HepG2 (cell line): Measurements from ENCODE around the gene GAS2. TPM values are rescaled to one million over a fixed set of nuclear protein-coding genes. Genes with fewer than 3 reads are reported as not detected.
A peak's percentile ranks its signal among the peaks of the same experiment; 100 is the strongest.

Experiments used
- ATAC-seq: fragments of 200-7000 bp; cut with Tn5 transposase; 3 replicates; pipeline ENCODE4 v1.9.1; 2020; ENCODE audit warnings: mild to moderate bottlenecking, moderate library complexity
- BruUV-seq: library from RNA; stranded (reverse); fragments of 400-500 nt; replicated peaks from 2 replicates; lab custom pipeline; 2021; lab: Mats Ljungman, UMichigan
- CTCF ChIA-PET: fragments of 300-600 bp; formaldehyde crosslinking; extraction: SDS; loops from one replicate; lab custom pipeline; 2021; ENCODE audit warnings: low total read pairs, inconsistent platforms, low intra/inter-chr PET ratio; lab: Yijun Ruan, JAX
- POLR2A ChIA-PET: fragments of 350-600 bp; sonication (Branson Sonifier 250); formaldehyde crosslinking; loops from one replicate; lab custom pipeline; 2020; ENCODE audit warnings: antibody characterized with exemption, inconsistent platforms; lab: Yijun Ruan, JAX
- DNase-seq: peaks from one replicate; pipeline ENCODE4 v3.0.0-alpha.2; 2015; ENCODE audit warnings: low spot score
- FAIRE-seq: peaks from 3 replicates; lab custom pipeline; 2011; peaks lifted over from hg19 to GRCh38; lab: Jason Lieb, UNC
- H2AFZ ChIP-seq: one replicate; pipeline ENCODE4 v1.6.1; 2011; ENCODE audit warnings: low read length, inconsistent platforms
- H3K27ac ChIP-seq: fragments of 300-600 bp; 3 replicates; pipeline ENCODE4 v1.8.0; 2011; ENCODE audit warnings: mixed run types, mild to moderate bottlenecking, mixed read lengths, low read length, inconsistent platforms; ENCODE audit not compliant: insufficient read depth; ENCODE audit errors: extremely low read length
- H3K27me3 ChIP-seq, 2 experiments: fragments of 200-600 bp in 1 of 2; 2 replicates in 1 of 2; 3 replicates in 1 of 2; pipeline versions ENCODE4 v1.6.0 to v1.8.0; 2011; ENCODE audit warnings: low read length in 2 of 2, mild to moderate bottlenecking in 2 of 2, moderate library complexity in 2 of 2, inconsistent platforms in 1 of 2; ENCODE audit not compliant: insufficient read depth in 2 of 2, control insufficient read depth in 1 of 2
- H3K36me3 ChIP-seq, 2 experiments: fragments of 200-600 bp in 1 of 2; replicated peaks in 1 of 2; 2 replicates in 1 of 2; 3 replicates in 1 of 2; pipeline versions ENCODE4 v1.5.1 to v1.8.0; 2011; ENCODE audit warnings: low read length in 2 of 2, inconsistent platforms in 1 of 2; ENCODE audit not compliant: insufficient read depth in 2 of 2, control insufficient read depth in 1 of 2
- H3K4me1 ChIP-seq: 2 replicates; pipeline ENCODE4 v1.5.1; 2012; ENCODE audit warnings: low read length, inconsistent platforms; ENCODE audit not compliant: insufficient read depth
- H3K4me2 ChIP-seq: 2 replicates; pipeline ENCODE4 v1.6.0; 2011; ENCODE audit warnings: low read depth, low read length, inconsistent platforms
- H3K4me3 ChIP-seq, 3 experiments: fragments of 200-600 bp in 1 of 3; sonication (generic), shearing (Covaris generic) in 1 of 3; replicated peaks in 1 of 3; 2 replicates each; pipeline ENCODE4 v1.5.1; 2011 to 2016; ENCODE audit warnings: low read length in 3 of 3, inconsistent platforms in 2 of 3, low read depth in 2 of 3, mild to moderate bottlenecking in 2 of 3, control low read depth in 1 of 3, mixed read lengths in 1 of 3; ENCODE audit not compliant: insufficient read depth in 1 of 3
- H3K79me2 ChIP-seq: one replicate; pipeline ENCODE4 v1.6.1; 2011; ENCODE audit warnings: low read length, inconsistent platforms; ENCODE audit not compliant: insufficient read depth
- H3K9ac ChIP-seq: 2 replicates; pipeline ENCODE4 v1.6.0; 2011; ENCODE audit warnings: mild to moderate bottlenecking, low read depth, low read length, inconsistent platforms; ENCODE audit not compliant: insufficient read depth
- H3K9me3 ChIP-seq: 2 replicates; pipeline ENCODE4 v1.5.1; 2012; ENCODE audit warnings: mild to moderate bottlenecking, low read length
- H4K20me1 ChIP-seq: 2 replicates; pipeline ENCODE4 v1.6.0; 2011; ENCODE audit warnings: inconsistent platforms, mild to moderate bottlenecking, low read length, moderate library complexity; ENCODE audit not compliant: insufficient read depth
- CEBPB ChIP-seq: IDR thresholded peaks from 2 replicates; pipeline ENCODE4 v1.6.1; 2011; ENCODE audit warnings: low read depth, low read length, improper control_type of control experiment, borderline replicate concordance
- HINFP ChIP-seq: sonication (generic); formaldehyde crosslinking; IDR thresholded peaks from 2 replicates; pipeline ENCODE4 v1.4.0; 2020; ENCODE audit warnings: low read depth, mild to moderate bottlenecking, missing genetic modification reagents
- MAX ChIP-seq: IDR thresholded peaks from 2 replicates; pipeline ENCODE4 v1.6.1; 2012; ENCODE audit warnings: inconsistent platforms
- MAZ ChIP-seq, 2 experiments: sonication (generic) in 1 of 2; formaldehyde crosslinking in 1 of 2; IDR thresholded peaks; 2 replicates each; pipeline versions ENCODE4 v1.5.0 to v1.6.1; 2012 to 2020; ENCODE audit warnings: low read depth in 2 of 2, mild to moderate bottlenecking in 2 of 2, borderline replicate concordance in 1 of 2, improper control_type of control experiment in 1 of 2, low read length in 1 of 2, missing genetic modification reagents in 1 of 2, moderate library complexity in 1 of 2
- TCF12 ChIP-seq, 2 experiments: fragments of 450-650 bp in 1 of 2; sonication (generic) in 1 of 2; formaldehyde crosslinking in 1 of 2; IDR thresholded peaks; 2 replicates each; pipeline versions ENCODE4 v1.6.1 to v1.8.0; 2017 to 2022; ENCODE audit warnings: antibody characterized with exemption in 1 of 2, mild to moderate bottlenecking in 1 of 2, missing genetic modification reagents in 1 of 2, moderate library complexity in 1 of 2
- U2AF2 ChIP-seq: fragments of 200-400 bp; formaldehyde crosslinking; IDR thresholded peaks from 2 replicates; pipeline ENCODE4 v1.6.1; 2017; ENCODE audit warnings: low read depth, mild to moderate bottlenecking, low read length
- ZFP90 ChIP-seq: sonication (generic); formaldehyde crosslinking; IDR thresholded peaks from 2 replicates; pipeline ENCODE4 v1.8.0; 2022; ENCODE audit warnings: missing genetic modification reagents, mild to moderate bottlenecking, inconsistent platforms, borderline replicate concordance
- ZNF230 ChIP-seq: sonication (generic); formaldehyde crosslinking; IDR thresholded peaks from 2 replicates; pipeline ENCODE4 v1.4.0; 2020; ENCODE audit warnings: mild to moderate bottlenecking, missing genetic modification reagents
- ZNF253 ChIP-seq: sonication (generic); formaldehyde crosslinking; IDR thresholded peaks from 2 replicates; pipeline ENCODE4 v1.8.0; 2022; ENCODE audit warnings: mild to moderate bottlenecking, missing genetic modification reagents, borderline replicate concordance
- ZNF263 ChIP-seq: sonication (generic); formaldehyde crosslinking; IDR thresholded peaks from 2 replicates; pipeline ENCODE4 v1.4.0; 2020; ENCODE audit warnings: missing genetic modification reagents
- ZNF431 ChIP-seq: sonication (generic); formaldehyde crosslinking; IDR thresholded peaks from 2 replicates; pipeline ENCODE4 v1.9.0; 2022; ENCODE audit warnings: missing genetic modification reagents, low read depth, mild to moderate bottlenecking, borderline replicate concordance
- WGBS: methylation state at CpG from one replicate; pipeline ENCODE4 v1.1.6; 2017; ENCODE audit warnings: low lambda C conversion rate; 5-methylcytosine and 5-hydroxymethylcytosine counted together
- in situ Hi-C: cut with HindIII; loops from 2 replicates; pipeline ENCODE4 v1.10.0; 2017; ENCODE audit warnings: low pct_unique_long_range_greater_than_20kb; ENCODE audit not compliant: extremely low pct_ligation_motif_present
- intact Hi-C: fragments of 100-400 bp; cut with micrococcal nuclease; formaldehyde crosslinking; loops from one replicate; pipeline ENCODE4 v1.10.0; 2022; ENCODE audit not compliant: unreplicated experiment
- polyA plus RNA-seq, 8 experiments: library from polyadenylated mRNA; depleted of rRNA in 3 of 8; stranded (reverse) in 7 of 8; unstranded in 1 of 8; fragments of >200 nt; fragmentation: Illumina TruSeq in 4 of 8; extraction: Trizol in 4 of 8; gene quantifications; 2 replicates each; pipeline versions ENCODE4 v1.2.1 to v1.2.3, GENCODE V29; 2011 to 2016; ENCODE audit warnings: low read depth in 4 of 8, missing spikeins in 1 of 8, mixed read lengths in 1 of 8; ENCODE audit not compliant: insufficient read depth in 1 of 8
- total RNA-seq, 5 experiments: library from RNA; depleted of rRNA; stranded (reverse); fragments of >200 nt; fragmentation: Illumina TruSeq; extraction: Trizol; gene quantifications; 2 replicates each; pipeline ENCODE4 v1.2.3, GENCODE V29; 2016; ENCODE audit warnings: low read depth in 1 of 5

Gene GAS2
- total and polyA plus RNA-seq, 2 of the 13 experiments (the other 11 are each of a cell fraction or from before 2014, with no cell fraction given), result 26.0 to 85.1 TPM

- no peak for TF ChIP-seq MAX
- TF ChIP-seq U2AF2, result no peak
Observed at GRCh38 chr11:22681281-22681812, 14.9 kb downstream of the GAS2 start (continued).

GRCh38 chr11:22684082-22684481 lies 17.7 kb downstream of the GAS2 start:
- Histone ChIP-seq H4K20me1 (no peaks in the 10 kb centered on the region), H2AFZ (no peak overlapping the region), H3K9me3 (no peaks in the 10 kb centered on the region), H3K4me2 (no peak overlapping the region), H3K4me3 (no peak overlapping the region), H3K4me1 (peaks cover 42% of the 10 kb centered on the region), H3K27ac (no peak overlapping the region), H3K79me2 (peaks cover 18% of the 10 kb centered on the region), H3K27me3 (no peaks in the 10 kb centered on the region), H3K9ac (no peak overlapping the region), H3K36me3 (peaks cover 3 to 4% of the 10 kb centered on the region in 2 experiments; a peak in 4 of 5 replicates)
- ChIA-PET CTCF (no interaction called here), POLR2A (no interaction called here)
- in situ Hi-C loops, result no loop called here
- TF ChIP-seq CEBPB (peak; percentile 68; the same call in 1 of the 2 replicates), HINFP (CRISPR knock-in tag) (no peak)
- no peak for FAIRE-seq
- intact Hi-C loops, result no loop called here
- ATAC-seq, result no peak
- 100% methylated on average over 2 of the region's 2 CpGs for WGBS
- no peak for DNase-seq
- BruUV-seq, result no TSS peak

GRCh38 chr11:22685111-22685510 lies 18.7 kb downstream of the GAS2 start:
- FAIRE-seq (no peak), ATAC-seq (no peak), DNase-seq (no peak)
- H2AFZ ChIP-seq, result no peak overlapping the region
- no peak overlapping the region for H3K4me2 ChIP-seq
- H3K27ac ChIP-seq, result no peak overlapping the region
- WGBS, result 98% methylated on average over 4 of the region's 4 CpGs
- no peak overlapping the region for H3K9ac ChIP-seq
- intact Hi-C loops (no loop called here), in situ Hi-C loops (no loop called here)
- CTCF ChIA-PET, result no interaction called here
- no peaks in the 10 kb centered on the region for H4K20me1 ChIP-seq
- H3K4me3 ChIP-seq, result no peak overlapping the region
- BruUV-seq, result no TSS peak
- no peaks in the 10 kb centered on the region for H3K9me3 ChIP-seq
- peaks cover 3 to 4% of the 10 kb centered on the region in 2 experiments; a peak in 4 of 5 replicates for H3K36me3 ChIP-seq
- peaks cover 10% of the 10 kb centered on the region for H3K79me2 ChIP-seq
- POLR2A ChIA-PET, result interaction anchor here (0.9 kb wide), 1 partner anchor 14 kb away, joined by 3 read pairs; no protein-coding TSS in a partner anchor
- H3K27me3 ChIP-seq, result no peaks in the 10 kb centered on the region
- peaks cover 39% of the 10 kb centered on the region for H3K4me1 ChIP-seq
- TF ChIP-seq ZNF230 (CRISPR knock-in tag) (no peak), ZNF253 (no peak), ZNF263 (CRISPR knock-in tag) (no peak), TCF12 (IDR thresholded peaks at IDR 0.05) (no peak), TCF12 (CRISPR knock-in tag; IDR thresholded peaks at IDR 0.05) (no peak), MAZ (IDR thresholded peaks at IDR 0.05; ENCODE audit: borderline replicate concordance, low read depth, low read length) (no peak), MAZ (CRISPR knock-in tag; IDR thresholded peaks at IDR 0.05; ENCODE audit: low read depth) (no peak), ZFP90 (CRISPR knock-in tag) (no peak), ZNF431 (CRISPR knock-in tag) (no peak)
